GM12878 (cell line): Measurements from ENCODE around the gene ADAMTSL5. TPM values are rescaled to one million over a fixed set of nuclear protein-coding genes. Genes with fewer than 3 reads are reported as not detected.

Experiments
- ATAC-seq: fragments of 200-7000 bp; cut with Tn5 transposase; 3 replicates; pipeline ENCODE4 v1.9.1; 2020; ENCODE audit warnings: mild to moderate bottlenecking, moderate library complexity
- BruUV-seq: library from RNA; stranded (reverse); fragments of 400-500 nt; replicated peaks from 2 replicates; lab custom pipeline; 2021; lab: Mats Ljungman, UMichigan
- CTCF ChIA-PET: fragments of 300-600 bp; sonication (Branson Sonifier 250); formaldehyde crosslinking; extraction: SDS; loops from one replicate; lab custom pipeline; 2021; ENCODE audit warnings: inconsistent platforms; lab: Yijun Ruan, JAX
- POLR2A ChIA-PET: fragments of 350-600 bp; formaldehyde crosslinking; extraction: SDS; loops from one replicate; lab custom pipeline; 2021; ENCODE audit warnings: inconsistent platforms; lab: Charles Lee
- RAD21 ChIA-PET: fragments of 300-600 bp; sonication (Branson Sonifier 250); formaldehyde crosslinking; loops from one replicate; lab custom pipeline; 2023; ENCODE audit warnings: antibody characterized with exemption; ENCODE audit not compliant: unreplicated experiment; lab: Charles Lee
- SMC1A ChIA-PET: fragments of 300-600 bp; sonication (Branson Sonifier 250); formaldehyde crosslinking; loops from one replicate; lab custom pipeline; 2023; ENCODE audit not compliant: unreplicated experiment, uncharacterized antibody; lab: Charles Lee
- DNase-seq: peaks from one replicate; pipeline ENCODE4 v3.0.0-alpha.2; 2011; ENCODE audit warnings: low read depth, low spot score
- FAIRE-seq: peaks from 3 replicates; lab custom pipeline; 2011; peaks lifted over from hg19 to GRCh38; lab: Jason Lieb, UNC
- H2AFZ ChIP-seq: 2 replicates; pipeline ENCODE4 v1.6.0; 2011; ENCODE audit warnings: low read depth, low read length, control low read depth; ENCODE audit not compliant: control insufficient read depth
- H3K27ac ChIP-seq: 2 replicates; pipeline ENCODE4 v1.5.1; 2011; ENCODE audit warnings: control low read depth; ENCODE audit not compliant: control insufficient read depth, insufficient read depth
- H3K27me3 ChIP-seq, 2 experiments: replicated peaks in 1 of 2; 2 replicates each; pipeline versions ENCODE4 v1.6.0 to v1.6.1; 2011; ENCODE audit warnings: low read length in 1 of 2; ENCODE audit not compliant: control insufficient read depth in 2 of 2, insufficient read depth in 2 of 2
- H3K36me3 ChIP-seq, 2 experiments: 2 replicates each; pipeline ENCODE4 v1.5.1; 2011; ENCODE audit warnings: low read length in 1 of 2; ENCODE audit not compliant: control insufficient read depth in 2 of 2, insufficient read depth in 2 of 2
- H3K4me1 ChIP-seq: 2 replicates; pipeline ENCODE4 v1.6.1; 2011; ENCODE audit warnings: mild to moderate bottlenecking, low read length, moderate library complexity, mixed read lengths; ENCODE audit not compliant: control insufficient read depth, insufficient read depth
- H3K4me2 ChIP-seq: 2 replicates; pipeline ENCODE4 v1.6.0; 2011; ENCODE audit warnings: control low read depth; ENCODE audit not compliant: control insufficient read depth, insufficient read depth
- H3K4me3 ChIP-seq: fragments of 200-600 bp; sonication (generic); 2 replicates; pipeline ENCODE4 v1.5.1; 2016
- H3K79me2 ChIP-seq: 2 replicates; pipeline ENCODE4 v1.6.0; 2011; ENCODE audit warnings: low read length; ENCODE audit not compliant: control insufficient read depth, insufficient read depth
- H3K9ac ChIP-seq: 2 replicates; pipeline ENCODE4 v1.8.0; 2011; ENCODE audit warnings: low read length, control low read depth, mixed read lengths; ENCODE audit not compliant: control insufficient read depth, insufficient read depth
- H3K9me3 ChIP-seq: replicated peaks from 3 replicates; pipeline ENCODE4 v1.5.1; 2011; ENCODE audit warnings: mild to moderate bottlenecking, low read length; ENCODE audit not compliant: control insufficient read depth, insufficient read depth
- H4K20me1 ChIP-seq: 2 replicates; pipeline ENCODE4 v1.6.0; 2011; ENCODE audit not compliant: control insufficient read depth, insufficient read depth
- ATF2 ChIP-seq: IDR thresholded peaks from 2 replicates; pipeline ENCODE4 v1.6.1; 2012; ENCODE audit warnings: low read length, inconsistent platforms
- BCL11A ChIP-seq: IDR thresholded peaks from 2 replicates; pipeline ENCODE4 v1.6.1; 2011; ENCODE audit warnings: low read depth, low read length
- CHD1 ChIP-seq: IDR thresholded peaks from 2 replicates; pipeline ENCODE4 v1.6.1; 2012; ENCODE audit warnings: low read depth, low read length, improper control_type of control experiment
- FOS ChIP-seq: IDR thresholded peaks from 3 replicates; pipeline ENCODE4 v1.6.1; 2011; ENCODE audit warnings: borderline replicate concordance; ENCODE audit not compliant: insufficient read length; ENCODE audit errors: extremely low read depth
- HDAC6 ChIP-seq: fragments of 200-600 bp; sonication (generic); IDR thresholded peaks from one replicate; pipeline ENCODE4 v1.8.0; 2017; ENCODE audit warnings: antibody characterized with exemption; ENCODE audit not compliant: unreplicated experiment
- KDM1A ChIP-seq: fragments of 200-600 bp; sonication (generic); IDR thresholded peaks from 2 replicates; pipeline ENCODE4 v1.6.1; 2016; ENCODE audit warnings: borderline replicate concordance
- LARP7 ChIP-seq: fragments of 450-650 bp; IDR thresholded peaks from 2 replicates; pipeline ENCODE4 v1.6.1; 2017; ENCODE audit warnings: mild to moderate bottlenecking
- MEF2A ChIP-seq: IDR thresholded peaks from 2 replicates; pipeline ENCODE4 v1.6.1; 2011; ENCODE audit warnings: low read depth, mild to moderate bottlenecking, low read length, moderate library complexity; ENCODE audit not compliant: insufficient read depth
- RELA ChIP-seq: fragments of 450-650 bp; IDR thresholded peaks from 2 replicates; pipeline ENCODE4 v1.8.0; 2014; ENCODE audit warnings: borderline replicate concordance; ENCODE audit not compliant: partially characterized antibody
- TAF1 ChIP-seq: IDR thresholded peaks from 2 replicates; pipeline ENCODE4 v1.6.1; 2011; ENCODE audit warnings: mild to moderate bottlenecking, low read depth, low read length, borderline replicate concordance
- TARDBP ChIP-seq: IDR thresholded peaks from 2 replicates; pipeline ENCODE4 v1.6.1; 2016; ENCODE audit warnings: borderline replicate concordance
- ZBED1 ChIP-seq: IDR thresholded peaks from 2 replicates; pipeline ENCODE4 v1.6.1; 2016; ENCODE audit warnings: borderline replicate concordance
- WGBS: methylation state at CpG from one replicate; pipeline ENCODE4 v1.1.6; 2016; ENCODE audit warnings: low lambda C conversion rate; ENCODE audit not compliant: insufficient replicate concordance, insufficient coverage; ENCODE audit errors: missing lambda C conversion rate; 5-methylcytosine and 5-hydroxymethylcytosine counted together
- in situ Hi-C: fragments of 300-500 bp; cut with MboI; formaldehyde crosslinking; loops from 9 replicates; pipeline ENCODE4 v1.14.3; 2018; ENCODE audit warnings: mixed read lengths
- intact Hi-C: fragments of 100-400 bp; cut with micrococcal nuclease; formaldehyde crosslinking; loops from one replicate; pipeline ENCODE4 v1.14.2; 2022; ENCODE audit not compliant: unreplicated experiment
- polyA plus RNA-seq, 11 experiments: library from polyadenylated mRNA; depleted of rRNA in 4 of 11; unstranded in 6 of 11; stranded (reverse) in 5 of 11; fragments of >200 nt; fragmentation: Nextera tagmentation in 4 of 11; fragmentation: Illumina TruSeq in 1 of 11; extraction: Ambion mirVana in 4 of 11; extraction: Trizol in 1 of 11; gene quantifications; 1 replicate in 1 of 11; 2 replicates in 10 of 11; pipeline versions ENCODE4 v1.2.1 to v1.2.3, GENCODE V29; 2011 to 2016; ENCODE audit warnings: inconsistent platforms in 2 of 11, missing spikeins in 2 of 11, low read depth in 1 of 11
- total RNA-seq, 4 experiments: library from RNA; depleted of rRNA in 3 of 4; stranded (reverse); fragments of >200 nt in 3 of 4; fragmentation: Illumina TruSeq in 1 of 4; extraction: Trizol in 1 of 4; gene quantifications; 2 replicates each; pipeline versions ENCODE4 v1.2.1 to v1.2.3, GENCODE V29; 2013 to 2021
- TF ChIP-seq, protein P1 (sequence below): fragments of 450-650 bp; IDR thresholded peaks from 2 replicates; pipeline ENCODE4 v1.6.1; 2016; ENCODE audit warnings: mild to moderate bottlenecking
- TF ChIP-seq, protein P2 (sequence below): IDR thresholded peaks from 2 replicates; pipeline ENCODE4 v1.6.1; 2012; ENCODE audit warnings: low read depth, low read length, improper control_type of control experiment

The ADAMTSL5 gene
- total and polyA plus RNA-seq, 10 of the 15 experiments (the other 5 are each of a cell fraction or from before 2014, with no cell fraction given) = 0.04 to 0.83 (median 0.32) TPM; not detected in 4

DNA sequence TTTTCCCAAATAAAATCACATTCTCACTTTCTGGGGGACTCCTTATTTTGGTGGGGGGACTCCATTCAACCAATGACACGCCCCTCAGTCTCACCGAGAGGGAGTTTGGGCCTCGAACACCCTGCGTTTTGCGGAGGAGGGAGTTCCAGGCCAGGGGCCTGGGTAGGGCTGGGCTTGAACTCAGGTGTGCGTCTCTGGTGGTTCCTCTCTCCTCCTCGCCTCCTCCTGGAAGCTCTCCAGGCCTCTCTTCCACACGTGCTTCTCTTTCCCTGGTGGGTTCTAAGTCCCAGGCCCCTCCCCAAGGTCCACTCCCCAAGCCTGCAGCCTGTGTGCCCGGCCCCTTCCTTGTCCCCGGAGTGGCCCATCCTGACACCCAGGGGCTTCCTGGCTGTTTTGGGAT is 40.6 kb upstream of the ADAMTSL5 start:
- DNase-seq = no peak
- in situ Hi-C loops (no loop called here), intact Hi-C loops (no loop called here)
- H4K20me1 ChIP-seq = no peaks in the 10 kb centered on the region
- H3K9ac ChIP-seq = no peak overlapping the region
- H3K27ac ChIP-seq = no peak overlapping the region
- no peak overlapping the region for H3K4me2 ChIP-seq
- RAD21 ChIA-PET = no interaction called here
- H2AFZ ChIP-seq = no peak overlapping the region
- BruUV-seq = no TSS peak
- SMC1A ChIA-PET = no interaction called here
- no peaks in the 10 kb centered on the region for H3K79me2 ChIP-seq
- no peak overlapping the region for H3K4me3 ChIP-seq
- no peaks in the 10 kb centered on the region for H3K27me3 ChIP-seq
- no peak for TF ChIP-seq BCL11A
- TF ChIP-seq RELA = no peak
- no peak for TF ChIP-seq HDAC6
- no peak for TF ChIP-seq MEF2A
- CTCF ChIA-PET = no interaction called here
- no peaks in the 10 kb centered on the region for H3K9me3 ChIP-seq
- H3K4me1 ChIP-seq = no peaks in the 10 kb centered on the region
- H3K36me3 ChIP-seq = no peaks in the 10 kb centered on the region
- ATAC-seq = no peak
- POLR2A ChIA-PET = no interaction called here
- 70% methylated on average over 9 of the region's 10 CpGs for WGBS
- no peak for FAIRE-seq

DNA sequence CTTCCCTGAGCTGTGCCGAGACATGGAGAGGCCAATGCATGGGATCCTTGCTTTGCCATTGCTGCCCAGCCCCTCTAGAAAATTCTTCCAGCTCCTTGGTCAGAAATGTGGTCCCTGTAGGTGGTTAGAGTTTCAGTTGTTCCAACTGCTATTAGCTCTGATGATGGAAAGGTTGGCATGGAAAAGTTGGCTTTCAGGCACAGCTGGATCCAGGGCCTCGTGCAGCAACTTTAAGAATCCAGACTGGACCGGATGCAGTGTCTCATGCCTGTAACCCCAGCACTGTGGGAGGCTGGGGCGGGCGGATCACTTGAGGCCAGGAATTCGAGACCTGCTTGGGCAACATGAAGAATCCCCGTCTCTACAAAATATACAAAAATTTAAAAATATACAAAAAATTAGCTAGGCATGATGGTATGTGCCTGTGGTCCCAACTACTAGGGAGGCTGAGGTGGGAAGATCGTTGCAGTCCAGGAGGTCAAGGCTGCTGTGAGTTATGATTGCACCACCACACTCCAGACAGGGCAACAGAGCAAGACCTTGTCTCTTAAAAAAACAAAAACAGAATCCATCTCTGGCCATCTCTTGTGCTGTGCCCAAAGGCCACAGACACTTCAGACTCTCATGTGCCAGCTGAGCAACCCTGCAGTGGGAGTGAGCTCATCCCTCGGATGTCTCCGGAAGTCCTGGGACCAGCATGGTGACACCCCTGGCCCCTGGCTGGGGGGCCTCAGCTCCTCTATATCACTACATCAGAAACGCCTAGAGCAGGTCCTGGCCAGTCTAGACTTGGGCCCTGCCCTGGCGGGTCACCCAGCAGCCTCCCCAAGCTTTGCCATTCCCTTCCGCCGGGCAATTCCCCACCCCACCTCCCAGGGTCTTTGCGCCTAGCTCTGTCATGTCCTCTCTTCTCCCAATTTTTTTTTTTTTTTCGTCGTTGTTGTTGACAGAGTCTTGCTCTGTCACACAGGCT is 38.5 kb upstream of the ADAMTSL5 start:
- BruUV-seq = no TSS peak
- Histone ChIP-seq H3K4me3 (no peak overlapping the region), H3K9ac (no peak overlapping the region), H3K4me1 (no peaks in the 10 kb centered on the region), H2AFZ (no peak overlapping the region), H3K27me3 (no peaks in the 10 kb centered on the region), H4K20me1 (no peaks in the 10 kb centered on the region), H3K9me3 (no peaks in the 10 kb centered on the region), H3K4me2 (no peak overlapping the region)
- FAIRE-seq (no peak), DNase-seq (no peak)
- intact Hi-C loops = no loop called here
- ChIA-PET POLR2A (no interaction called here), RAD21 (no interaction called here), CTCF (interaction anchor here (1.2 kb wide), 1 partner anchor 121 kb away, joined by 4 read pairs; no protein-coding TSS in a partner anchor)
- 58% methylated on average over 17 of the region's 17 CpGs for WGBS
- in situ Hi-C loops = no loop called here
- no peak for TF ChIP-seq TARDBP
- TF ChIP-seq ZBED1 = no peak
- no peak for TF ChIP-seq FOS
- TF ChIP-seq, protein P1, sequence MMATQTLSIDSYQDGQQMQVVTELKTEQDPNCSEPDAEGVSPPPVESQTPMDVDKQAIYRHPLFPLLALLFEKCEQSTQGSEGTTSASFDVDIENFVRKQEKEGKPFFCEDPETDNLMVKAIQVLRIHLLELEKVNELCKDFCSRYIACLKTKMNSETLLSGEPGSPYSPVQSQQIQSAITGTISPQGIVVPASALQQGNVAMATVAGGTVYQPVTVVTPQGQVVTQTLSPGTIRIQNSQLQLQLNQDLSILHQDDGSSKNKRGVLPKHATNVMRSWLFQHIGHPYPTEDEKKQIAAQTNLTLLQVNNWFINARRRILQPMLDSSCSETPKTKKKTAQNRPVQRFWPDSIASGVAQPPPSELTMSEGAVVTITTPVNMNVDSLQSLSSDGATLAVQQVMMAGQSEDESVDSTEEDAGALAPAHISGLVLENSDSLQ = no peak
- TF ChIP-seq, protein P2, sequence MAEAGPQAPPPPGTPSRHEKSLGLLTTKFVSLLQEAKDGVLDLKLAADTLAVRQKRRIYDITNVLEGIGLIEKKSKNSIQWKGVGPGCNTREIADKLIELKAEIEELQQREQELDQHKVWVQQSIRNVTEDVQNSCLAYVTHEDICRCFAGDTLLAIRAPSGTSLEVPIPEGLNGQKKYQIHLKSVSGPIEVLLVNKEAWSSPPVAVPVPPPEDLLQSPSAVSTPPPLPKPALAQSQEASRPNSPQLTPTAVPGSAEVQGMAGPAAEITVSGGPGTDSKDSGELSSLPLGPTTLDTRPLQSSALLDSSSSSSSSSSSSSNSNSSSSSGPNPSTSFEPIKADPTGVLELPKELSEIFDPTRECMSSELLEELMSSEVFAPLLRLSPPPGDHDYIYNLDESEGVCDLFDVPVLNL = no peak
- no peak for TF ChIP-seq LARP7
- no peak for TF ChIP-seq KDM1A
- TF ChIP-seq TAF1 = no peak
- TF ChIP-seq CHD1 = no peak
- no peak for TF ChIP-seq ATF2
- TF ChIP-seq, all 136 proteins: peak for 0
- Histone ChIP-seq H3K79me2 (no peaks in the 10 kb centered on the region), H3K27ac (no peak overlapping the region), H3K36me3 (no peaks in the 10 kb centered on the region)
- no peak for ATAC-seq
- SMC1A ChIA-PET = no interaction called here
